Articular chondrocyte of knee joint (primary cell): ENCODE results near the gene TMEM144. TPM values are rescaled to one million over a fixed set of nuclear protein-coding genes. Genes with fewer than 3 reads are reported as not detected.

Experiments used
- total RNA-seq: library from RNA; depleted of rRNA; stranded (reverse); fragments of >200 nt; gene quantifications from 2 replicates; pipeline ENCODE4 v1.2.3, GENCODE V29; 2012

The TMEM144 gene
- 9.4 and 11.8 TPM in 2 replicates for total RNA-seq

GRCh38 chr4:158209825-158210807, at the start of gene TMEM144:
TMEM144 (plus strand) TSS chr4:158210486; CDS start chr4:158212668, 2,182 bp downstream.

GRCh38 chr4:158172261-158173258, 37.7 kb upstream of the TMEM144 start, which contains the start of gene GASK1B:
GASK1B (minus strand) TSS chr4:158173025; CDS start chr4:158171375, 1,650 bp downstream.

Other genes with a start within 250 kb of the TMEM144 start
- gene GASK1B, start 37.5 kb upstream of the TMEM144 start, total RNA-seq = 60.0 and 66.9 TPM in 2 replicates